Stimulated activated CD4-positive, alpha-beta T cell treated with anti-CD3 and anti-CD28 coated beads, Interleukin-12 subunit alpha, Interleukin-12 subunit beta, amount 100 ng/mL, for 48 hours (primary cell): ENCODE results near the gene SMAP1.

Experiments
- DNase-seq, 3 donors: peaks; one replicate each; pipeline ENCODE4 v3.0.0-alpha.2; 2020; ENCODE audit warnings: low read depth in 2 of 3, low spot score in 1 of 3

Gene SMAP1

GRCh38 chr6:70667711-70668498 is at the start of gene SMAP1:
Gene SMAP1 (plus strand): TSS chr6:70667883. CDS start chr6:70668024, 141 bp downstream.
- peak; percentile 89 to 94 (median 93) for DNase-seq

GRCh38 chr6:70620746-70621145 is 46.9 kb upstream of the SMAP1 start:
- DNase-seq, result no peak

- no peak for DNase-seq
These were observed 45.2 kb upstream of the SMAP1 start for GRCh38 chr6:70622461-70622860.

- no peak for DNase-seq
These were observed 42.2 kb upstream of the SMAP1 start for GRCh38 chr6:70625436-70625835.

GRCh38 chr6:70627500-70628254 is 40.0 kb upstream of the SMAP1 start:
- DNase-seq, result no peak

GRCh38 chr6:70629929-70630328 is 37.8 kb upstream of the SMAP1 start:
- no peak for DNase-seq

- no peak for DNase-seq
These were observed 33.8 kb upstream of the SMAP1 start for GRCh38 chr6:70633870-70634269.

GRCh38 chr6:70636596-70636995 is 31.1 kb upstream of the SMAP1 start:
- no peak for DNase-seq

GRCh38 chr6:70638468-70638867 is 29.2 kb upstream of the SMAP1 start:
- DNase-seq, result no peak

- DNase-seq, result peak; percentile 21 to 44 (median 40)
These were observed 16.3 kb upstream of the SMAP1 start for GRCh38 chr6:70651326-70651905.

- no peak for DNase-seq
These were observed 15.5 kb upstream of the SMAP1 start for GRCh38 chr6:70652216-70652615.

- no peak for DNase-seq
These were observed 10.0 kb upstream of the SMAP1 start for GRCh38 chr6:70657706-70658105.

GRCh38 chr6:70663881-70664466 is 3.7 kb upstream of the SMAP1 start:
- DNase-seq, result no peak

- DNase-seq, result no peak
These were observed 977 bp upstream of the SMAP1 start for GRCh38 chr6:70666706-70667105.

GRCh38 chr6:70667256-70667710 is 400 bp upstream of the SMAP1 start:
- no peak for DNase-seq

- no peak for DNase-seq
These were observed 773 bp downstream of the SMAP1 start for GRCh38 chr6:70668499-70668812.

- no peak for DNase-seq
These were observed 1.4 kb downstream of the SMAP1 start for GRCh38 chr6:70669133-70669532.

- no peak for DNase-seq
These were observed 4.9 kb downstream of the SMAP1 start for GRCh38 chr6:70672549-70672948.

GRCh38 chr6:70673054-70673453 is 5.4 kb downstream of the SMAP1 start:
- no peak for DNase-seq

- DNase-seq, result no peak
These were observed 5.9 kb downstream of the SMAP1 start for GRCh38 chr6:70673601-70674000.

GRCh38 chr6:70675822-70676221 is 8.1 kb downstream of the SMAP1 start:
- no peak for DNase-seq

- DNase-seq, result no peak
These were observed 9.1 kb downstream of the SMAP1 start for GRCh38 chr6:70676821-70677220.
